Body of pancreas (tissue), 4 donors: ENCODE data around the gene DYNLT1. TPM values are rescaled to one million over a fixed set of nuclear protein-coding genes. Genes with fewer than 3 reads are reported as not detected.

Experiments used
- ATAC-seq: fragments of 150-250 bp; one replicate; pipeline ENCODE4 v1.9.1; 2016
- DNase-seq, 4 donors: peaks; one replicate each; pipeline ENCODE4 v3.0.0-alpha.2; 2019
- H3K27ac ChIP-seq, 4 donors: fragments of 200-600 bp; sonication (generic); 1 replicate in 3 of 4; 2 replicates in 1 of 4; pipeline versions ENCODE4 v1.5.1 to v1.6.1; 2016 to 2019; ENCODE audit warnings: mild to moderate bottlenecking in 1 of 4, mixed read lengths in 1 of 4, moderate library complexity in 1 of 4
- H3K27me3 ChIP-seq, 2 donors: fragments of 200-600 bp; sonication (generic); one replicate each; pipeline ENCODE4 v1.6.0; 2016; ENCODE audit warnings: mild to moderate bottlenecking in 1 of 2
- H3K36me3 ChIP-seq, 2 donors: fragments of 200-600 bp; sonication (generic); replicated peaks in 1 of 2; 2 replicates each; pipeline ENCODE4 v1.5.1; 2016; ENCODE audit warnings: low read depth in 2 of 2; ENCODE audit not compliant: insufficient read depth in 1 of 2
- H3K4me1 ChIP-seq: fragments of 200-600 bp; sonication (generic); one replicate; pipeline ENCODE4 v1.6.0; 2016
- H3K4me3 ChIP-seq, 2 donors: fragments of 200-600 bp; sonication (generic); 1 replicate in 1 of 2; 2 replicates in 1 of 2; pipeline ENCODE4 v1.5.1; 2016 to 2019
- H3K9me3 ChIP-seq, 3 donors: fragments of 200-600 bp; sonication (generic); 1 replicate in 2 of 3; 2 replicates in 1 of 3; pipeline ENCODE4 v1.5.1; 2016
- CTCF ChIP-seq, 7 experiments: fragments of 450-650 bp in 4 of 7; fragments of 200-600 bp in 3 of 7; sonication (generic) in 3 of 7; IDR thresholded peaks; one replicate each; pipeline ENCODE4 v1.5.1; 2016 to 2019; ENCODE audit warnings: antibody characterized with exemption in 7 of 7
- POLR2A ChIP-seq, 3 donors: fragments of 450-650 bp; IDR thresholded peaks; one replicate each; pipeline ENCODE4 v1.6.1; 2016; ENCODE audit warnings: antibody characterized with exemption in 3 of 3, mild to moderate bottlenecking in 2 of 3
- WGBS, 2 donors: methylation state at CpG; one replicate each; pipeline ENCODE4 v1.1.5; 2017; 5-methylcytosine and 5-hydroxymethylcytosine counted together
- intact Hi-C: fragments of 100-400 bp; cut with DNase I; formaldehyde crosslinking; loops from one replicate; pipeline ENCODE4 v1.15.1; 2023
- total RNA-seq, 2 donors: library from RNA; depleted of rRNA; stranded (reverse); fragments of >200 nt; gene quantifications; one replicate each; pipeline ENCODE4 v1.1.0, GENCODE V29; 2016

The DYNLT1 gene
- total RNA-seq, 2 donors from 2014 or later: 36.1 to 39.2 TPM

- ATAC-seq: no peak
- H3K9me3 ChIP-seq: no peaks in the 10 kb centered on the region
- no peak for DNase-seq
- intact Hi-C loops: no loop called here
- 81 to 84% methylated on average over 7 of the region's 7 CpGs for WGBS, 2 donors
- H3K27ac ChIP-seq: no peak overlapping the region
- no peak overlapping the region for H3K4me3 ChIP-seq
- H3K36me3 ChIP-seq: no peaks in the 10 kb centered on the region
- H3K4me1 ChIP-seq: peaks cover 12% of the 10 kb centered on the region
- no peak for TF ChIP-seq CTCF (IDR thresholded peaks at IDR 0.05)
- TF ChIP-seq POLR2A (IDR thresholded peaks at IDR 0.05): no peak
- H3K27me3 ChIP-seq: no peaks in the 10 kb centered on the region
Measured at GRCh38 chr6:158668707-158669103, 24.2 kb upstream of the DYNLT1 start.

- ATAC-seq: no peak
- no peak for DNase-seq
- Histone ChIP-seq H3K27me3 (no peaks in the 10 kb centered on the region), H3K9me3 (no peaks in the 10 kb centered on the region), H3K36me3 (no peaks in the 10 kb centered on the region), H3K4me1 (peaks cover 12% of the 10 kb centered on the region), H3K27ac (peak overlapping the region in 1 of 4 donors; percentile 58), H3K4me3 (no peak overlapping the region)
- intact Hi-C loops: no loop called here
- no peak for TF ChIP-seq CTCF (IDR thresholded peaks at IDR 0.05)
- TF ChIP-seq POLR2A (IDR thresholded peaks at IDR 0.05): peak in 1 of 3 donors; percentile 47
- WGBS, 2 donors: 85 to 91% methylated on average over 8 of the region's 8 CpGs
Measured at GRCh38 chr6:158667360-158667981, 22.9 kb upstream of the DYNLT1 start.

- H3K27ac ChIP-seq: peak overlapping the region in 2 of 4 donors; percentile 10 to 58
- no peaks in the 10 kb centered on the region for H3K9me3 ChIP-seq
- TF ChIP-seq POLR2A (IDR thresholded peaks at IDR 0.05) (no peak), CTCF (IDR thresholded peaks at IDR 0.05) (no peak)
- peaks cover 12% of the 10 kb centered on the region for H3K4me1 ChIP-seq
- H3K27me3 ChIP-seq: no peaks in the 10 kb centered on the region
- intact Hi-C loops: no loop called here
- ATAC-seq (peak; percentile 62), DNase-seq (peak in 3 of 4 donors; percentile 38 to 59 (median 46))
- no peaks in the 10 kb centered on the region for H3K36me3 ChIP-seq
- no peak overlapping the region for H3K4me3 ChIP-seq
- WGBS, 2 donors: 47 to 51% methylated on average over 14 of the region's 14 CpGs
Measured at GRCh38 chr6:158666628-158667359, 22.3 kb upstream of the DYNLT1 start.

- WGBS, 2 donors: 91 to 92% methylated on average over 17 of the region's 18 CpGs
- peaks cover 9% of the 10 kb centered on the region for H3K4me1 ChIP-seq
- H3K27ac ChIP-seq: no peak overlapping the region
- no peaks in the 10 kb centered on the region for H3K36me3 ChIP-seq
- H3K27me3 ChIP-seq: no peaks in the 10 kb centered on the region
- no peak for DNase-seq
- ATAC-seq: no peak
- no peaks in the 10 kb centered on the region for H3K9me3 ChIP-seq
- H3K4me3 ChIP-seq: no peak overlapping the region
- intact Hi-C loops: no loop called here
- no peak for TF ChIP-seq CTCF (IDR thresholded peaks at IDR 0.05)
Measured at GRCh38 chr6:158665332-158665731, 20.8 kb upstream of the DYNLT1 start.
